ENCODE results near the gene DYRK1A.

The DYRK1A gene

GRCh38 chr21:37566790-37567615 lies 200.4 kb downstream of the DYRK1A start:
- DNase-seq (ENCODE audit: low read depth): no peak

GRCh38 chr21:37568415-37568814 lies 201.8 kb downstream of the DYRK1A start:
- no peak for DNase-seq (ENCODE audit: low read depth)

GRCh38 chr21:37568916-37569315 lies 202.3 kb downstream of the DYRK1A start:
- DNase-seq (ENCODE audit: low read depth): no peak

- DNase-seq (ENCODE audit: low read depth): no peak
These were observed 204.9 kb downstream of the DYRK1A start for GRCh38 chr21:37571442-37571841.

- DNase-seq (ENCODE audit: low read depth): no peak
These were observed 207.7 kb downstream of the DYRK1A start for GRCh38 chr21:37574316-37574715.

- no peak for DNase-seq (ENCODE audit: low read depth)
These were observed 208.2 kb downstream of the DYRK1A start for GRCh38 chr21:37574751-37575150.

- no peak for DNase-seq (ENCODE audit: low read depth)
These were observed 209.0 kb downstream of the DYRK1A start for GRCh38 chr21:37575580-37575979.

Measured in stimulated activated CD8-positive, alpha-beta memory T cell treated with anti-CD3 and anti-CD28 coated beads, Interleukin-15, amount 100 ng/mL, for 1 hour (primary cell).